GM19193 (cell line): ENCODE results near the gene XIRP1.

Experiments used
- POLR2A ChIP-seq: IDR thresholded peaks from 4 replicates; pipeline ENCODE4 v1.6.1; 2011; ENCODE audit not compliant: insufficient read depth, insufficient read length; ENCODE audit errors: extremely low read depth

XIRP1 gene

GRCh38 chr3:39190281-39191025, 1.9 kb downstream of the XIRP1 start:
- no peak for TF ChIP-seq POLR2A

- no peak for TF ChIP-seq POLR2A
These were observed 2.5 kb downstream of the XIRP1 start for GRCh38 chr3:39189959-39190269.

- TF ChIP-seq POLR2A, result no peak
These were observed 3.0 kb downstream of the XIRP1 start for GRCh38 chr3:39189150-39189958.

GRCh38 chr3:39188271-39189149, 3.9 kb downstream of the XIRP1 start:
- no peak for TF ChIP-seq POLR2A

- TF ChIP-seq POLR2A, result no peak
These were observed 4.8 kb downstream of the XIRP1 start for GRCh38 chr3:39187372-39188155.

GRCh38 chr3:39186692-39187151, 5.7 kb downstream of the XIRP1 start:
- TF ChIP-seq POLR2A, result no peak

GRCh38 chr3:39185959-39186691, 6.3 kb downstream of the XIRP1 start:
- no peak for TF ChIP-seq POLR2A

- no peak for TF ChIP-seq POLR2A
These were observed 7.0 kb downstream of the XIRP1 start for GRCh38 chr3:39185326-39185958.

GRCh38 chr3:39184968-39185285, 7.5 kb downstream of the XIRP1 start:
- no peak for TF ChIP-seq POLR2A

- TF ChIP-seq POLR2A, result no peak
These were observed 8.1 kb downstream of the XIRP1 start for GRCh38 chr3:39184081-39184967.

- no peak for TF ChIP-seq POLR2A
These were observed 8.9 kb downstream of the XIRP1 start for GRCh38 chr3:39183211-39184080.
